Measurements from ENCODE around the gene DNAH1. TPM values are rescaled to one million over a fixed set of nuclear protein-coding genes. Genes with fewer than 3 reads are reported as not detected.

The DNAH1 gene
- total and polyA plus RNA-seq, 2 of the 4 experiments (the other 2 are of a cell fraction): 2.0 to 4.0 TPM

DNA sequence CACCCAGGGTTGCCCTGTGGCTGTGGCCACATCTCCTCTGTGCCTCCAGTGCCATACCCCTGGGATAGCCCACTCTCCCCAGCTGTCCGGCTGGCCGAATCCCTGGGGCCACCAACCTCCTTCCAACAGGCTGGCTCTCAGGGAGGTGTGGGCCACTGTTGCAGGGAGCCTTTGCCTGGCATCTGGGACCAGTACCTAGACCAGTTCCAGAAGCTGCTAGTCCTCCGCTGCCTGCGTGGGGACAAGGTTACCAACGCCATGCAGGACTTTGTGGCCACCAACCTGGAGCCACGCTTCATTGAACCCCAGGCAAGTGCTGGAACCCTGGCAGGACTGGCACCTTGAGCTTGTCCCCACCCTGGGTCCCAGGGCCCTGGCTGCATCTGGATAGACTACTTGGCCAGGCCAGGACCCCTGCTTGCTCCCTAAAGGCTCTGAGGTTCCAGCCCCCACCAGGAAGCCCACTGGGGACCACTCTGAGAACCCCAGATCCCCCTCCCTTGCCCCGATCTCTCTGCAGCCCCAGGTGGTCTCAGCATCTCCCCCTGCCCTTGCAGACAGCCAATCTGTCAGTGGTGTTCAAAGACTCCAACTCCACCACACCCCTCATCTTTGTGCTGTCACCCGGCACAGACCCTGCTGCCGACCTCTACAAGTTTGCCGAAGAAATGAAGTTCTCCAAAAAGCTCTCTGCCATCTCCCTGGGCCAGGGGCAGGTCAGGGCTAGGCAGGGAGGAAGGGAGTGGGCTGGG lies 78.8 kb downstream of the DNAH1 start:
- H4K8ac ChIP-seq (ENCODE audit: low read depth in 2 of 2, low read length in 2 of 2): no peak overlapping the region
- H4K5ac ChIP-seq (ENCODE audit: low read depth, low read length): no peak overlapping the region
- no peaks in the 10 kb centered on the region for H3K4me1 ChIP-seq (ENCODE audit: control insufficient read depth, insufficient read depth, low read length)
- H3K36me3 ChIP-seq (ENCODE audit: control insufficient read depth, insufficient read depth, low read length): peaks cover 1% of the 10 kb centered on the region; the same call in 1 of the 2 replicates
- H3K27me3 ChIP-seq (ENCODE audit: control insufficient read depth, insufficient read depth, low read length): no peaks in the 10 kb centered on the region; the same call in 1 of the 2 replicates
- no peak overlapping the region for H2AFZ ChIP-seq (replicated peaks; ENCODE audit: low read length, poor library complexity)
- in situ Hi-C loops (cut with MboI; ENCODE audit: low sequenced_read_pairs): no loop called here
- no peaks in the 10 kb centered on the region; the same call in 1 of the 2 replicates for H4K20me1 ChIP-seq (ENCODE audit: insufficient read depth, low read length)
- H2AK9ac ChIP-seq (replicated peaks; ENCODE audit: low read depth, low read length, poor library complexity): no peak overlapping the region
- H2BK20ac ChIP-seq (ENCODE audit: low read depth, low read length): no peak overlapping the region
- TF ChIP-seq RAD21 (IDR thresholded peaks at IDR 0.05; ENCODE audit: low read length) (no peak), CHD1 (IDR thresholded peaks at IDR 0.05; ENCODE audit: low read depth, low read length) (no peak), FOS (IDR thresholded peaks at IDR 0.05; ENCODE audit: low read depth, low read length) (no peak), POLR2A (IDR thresholded peaks at IDR 0.05; ENCODE audit: low read depth, low read length) (no peak), RFX5 (IDR thresholded peaks at IDR 0.05; ENCODE audit: low read depth, low read length) (no peak), MXI1 (IDR thresholded peaks at IDR 0.05; ENCODE audit: borderline replicate concordance, low read depth, low read length) (no peak), CEBPB (IDR thresholded peaks at IDR 0.05; ENCODE audit: low read depth, low read length) (no peak)
- TF ChIP-seq, protein P1, sequence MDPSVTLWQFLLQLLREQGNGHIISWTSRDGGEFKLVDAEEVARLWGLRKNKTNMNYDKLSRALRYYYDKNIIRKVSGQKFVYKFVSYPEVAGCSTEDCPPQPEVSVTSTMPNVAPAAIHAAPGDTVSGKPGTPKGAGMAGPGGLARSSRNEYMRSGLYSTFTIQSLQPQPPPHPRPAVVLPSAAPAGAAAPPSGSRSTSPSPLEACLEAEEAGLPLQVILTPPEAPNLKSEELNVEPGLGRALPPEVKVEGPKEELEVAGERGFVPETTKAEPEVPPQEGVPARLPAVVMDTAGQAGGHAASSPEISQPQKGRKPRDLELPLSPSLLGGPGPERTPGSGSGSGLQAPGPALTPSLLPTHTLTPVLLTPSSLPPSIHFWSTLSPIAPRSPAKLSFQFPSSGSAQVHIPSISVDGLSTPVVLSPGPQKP (IDR thresholded peaks at IDR 0.05; ENCODE audit: borderline replicate concordance, low read depth, low read length): no peak
- TF ChIP-seq, protein P2, sequence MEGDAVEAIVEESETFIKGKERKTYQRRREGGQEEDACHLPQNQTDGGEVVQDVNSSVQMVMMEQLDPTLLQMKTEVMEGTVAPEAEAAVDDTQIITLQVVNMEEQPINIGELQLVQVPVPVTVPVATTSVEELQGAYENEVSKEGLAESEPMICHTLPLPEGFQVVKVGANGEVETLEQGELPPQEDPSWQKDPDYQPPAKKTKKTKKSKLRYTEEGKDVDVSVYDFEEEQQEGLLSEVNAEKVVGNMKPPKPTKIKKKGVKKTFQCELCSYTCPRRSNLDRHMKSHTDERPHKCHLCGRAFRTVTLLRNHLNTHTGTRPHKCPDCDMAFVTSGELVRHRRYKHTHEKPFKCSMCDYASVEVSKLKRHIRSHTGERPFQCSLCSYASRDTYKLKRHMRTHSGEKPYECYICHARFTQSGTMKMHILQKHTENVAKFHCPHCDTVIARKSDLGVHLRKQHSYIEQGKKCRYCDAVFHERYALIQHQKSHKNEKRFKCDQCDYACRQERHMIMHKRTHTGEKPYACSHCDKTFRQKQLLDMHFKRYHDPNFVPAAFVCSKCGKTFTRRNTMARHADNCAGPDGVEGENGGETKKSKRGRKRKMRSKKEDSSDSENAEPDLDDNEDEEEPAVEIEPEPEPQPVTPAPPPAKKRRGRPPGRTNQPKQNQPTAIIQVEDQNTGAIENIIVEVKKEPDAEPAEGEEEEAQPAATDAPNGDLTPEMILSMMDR (conservative IDR thresholded peaks at IDR 0.05; ENCODE audit: low read depth, low read length): no peak
- no peak overlapping the region for H2BK15ac ChIP-seq (ENCODE audit: low read depth, low read length)
- POLR2A ChIA-PET (ENCODE audit: unreplicated experiment): no interaction called here
- H3K4me2 ChIP-seq (ENCODE audit: low read depth, low read length): no peak overlapping the region
- no peak overlapping the region for H3K9ac ChIP-seq (ENCODE audit: low read depth, low read length)
- no peak overlapping the region for H3K27ac ChIP-seq (ENCODE audit: insufficient read depth, low read length)
- no peak overlapping the region for H4K91ac ChIP-seq (ENCODE audit: insufficient read depth, low read depth, low read length)
- BruUV-seq (replicated peaks): no TSS peak
- no peak overlapping the region for H3K4ac ChIP-seq (ENCODE audit: low read depth, low read length)
- H3K23ac ChIP-seq (ENCODE audit: low read depth, low read length): no peak overlapping the region
- H2BK120ac ChIP-seq (ENCODE audit: low read depth, low read length): no peak overlapping the region
- no peak for ATAC-seq (ENCODE audit: low read depth)
- WGBS, 2 experiments (ENCODE audit: extremely low coverage in 2 of 2, insufficient read length in 1 of 2): 87% methylated on average over 3 of the region's 10 CpGs; no CpG with 5 or more reads in 1 of the 2 experiments
- CTCF ChIA-PET: no interaction called here
- H3K79me1 ChIP-seq (ENCODE audit: low read depth in 1 of 2, low read length in 2 of 2): no peaks in the 10 kb centered on the region
- H2BK5ac ChIP-seq (ENCODE audit: low read depth, low read length, poor library complexity, severe bottlenecking): no peak overlapping the region
- no peak overlapping the region for H2AK5ac ChIP-seq (ENCODE audit: low read depth, low read length)
- no peak overlapping the region for H3K56ac ChIP-seq (ENCODE audit: extremely low read depth, insufficient read depth, low read length)
- dilution Hi-C loops (cut with HindIII; ENCODE audit: low sequenced_read_pairs, unreplicated experiment): no loop called here
- intact Hi-C loops (cut with micrococcal nuclease): no loop called here
- no peak for DNase-seq
- no peaks in the 10 kb centered on the region for H3K9me3 ChIP-seq (ENCODE audit: control insufficient read depth, insufficient read depth, low read length)
- H3K4me3 ChIP-seq (ENCODE audit: insufficient read depth, low read depth, low read length): no peak overlapping the region
- H3K18ac ChIP-seq (ENCODE audit: low read depth, low read length): no peak overlapping the region
- H3K14ac ChIP-seq (replicated peaks; ENCODE audit: low read depth, low read length): no peak overlapping the region
- H3K9me1 ChIP-seq (ENCODE audit: insufficient read depth, low read length): 0 out of 2 replicates have a peak, but pooled peaks cover 4% of the 10 kb centered on the region
